Transverse colon (tissue), 4 donors: ENCODE data around the gene CRTAP. TPM values are rescaled to one million over a fixed set of nuclear protein-coding genes. Genes with fewer than 3 reads are reported as not detected.

Experiments
- DNase-seq: peaks from one replicate; pipeline ENCODE4 v3.0.0-alpha.2; 2019
- H3K27ac ChIP-seq, 4 donors: fragments of 200-600 bp; sonication (generic); 2 replicates each; pipeline ENCODE4 v1.5.1; 2016 to 2018; ENCODE audit warnings: inconsistent platforms in 4 of 4
- H3K27me3 ChIP-seq: fragments of 200-600 bp; sonication (generic); 2 replicates; pipeline ENCODE4 v1.5.1; 2017; ENCODE audit warnings: inconsistent platforms
- H3K36me3 ChIP-seq, 4 donors: fragments of 200-600 bp; sonication (generic); 2 replicates each; pipeline ENCODE4 v1.5.1; 2017 to 2019; ENCODE audit warnings: inconsistent platforms in 4 of 4
- H3K4me1 ChIP-seq, 4 donors: fragments of 200-600 bp; sonication (generic); 2 replicates each; pipeline ENCODE4 v1.5.1; 2017 to 2020; ENCODE audit warnings: inconsistent platforms in 4 of 4
- H3K4me3 ChIP-seq, 4 donors: fragments of 200-600 bp; sonication (generic); 1 replicate in 1 of 4; 2 replicates in 3 of 4; pipeline versions ENCODE4 v1.5.1 to v1.6.1; 2017 to 2019; ENCODE audit warnings: inconsistent platforms in 4 of 4
- H3K9me3 ChIP-seq, 2 donors: fragments of 200-600 bp; sonication (generic); 2 replicates each; pipeline ENCODE4 v1.5.1; 2017 to 2019; ENCODE audit warnings: inconsistent platforms in 2 of 2
- EP300 ChIP-seq: sonication (generic); formaldehyde crosslinking; IDR thresholded peaks from one replicate; pipeline ENCODE4 v1.6.1; 2017; ENCODE audit warnings: antibody characterized with exemption, low read depth
- POLR2A ChIP-seq: fragments of 450-650 bp; IDR thresholded peaks from one replicate; pipeline ENCODE4 v1.6.1; 2016; ENCODE audit warnings: antibody characterized with exemption, mild to moderate bottlenecking, moderate library complexity
- POLR2AphosphoS5 ChIP-seq, 3 donors: sonication (generic); formaldehyde crosslinking; IDR thresholded peaks; one replicate each; pipeline ENCODE4 v1.6.1; 2016; ENCODE audit warnings: antibody characterized with exemption in 3 of 3
- WGBS, 2 donors: methylation state at CpG; one replicate each; pipeline ENCODE4 v1.1.5; 2018; ENCODE audit warnings: low coverage in 1 of 2; 5-methylcytosine and 5-hydroxymethylcytosine counted together
- in situ Hi-C, 4 donors: fragments of 200-750 bp; cut with MboI; loops; one replicate each; pipeline versions ENCODE4 v1.15.0 to v1.15.1; 2017; ENCODE audit warnings: low sequenced_read_pairs in 3 of 4, low pct_ligation_motif_present in 1 of 4, low pct_unique_long_range_greater_than_20kb in 1 of 4
- intact Hi-C: fragments of 100-400 bp; cut with DNase I; formaldehyde crosslinking; loops from one replicate; pipeline ENCODE4 v1.15.1; 2023; ENCODE audit warnings: low total_unique reads
- total RNA-seq, 4 donors: library from RNA; depleted of rRNA; stranded (reverse); fragments of >200 nt; gene quantifications; one replicate each; pipeline ENCODE4 v1.1.0, GENCODE V29; 2016
- TF ChIP-seq, protein P1 (sequence below), 5 experiments: fragments of 200-600 bp in 3 of 5; fragments of 450-650 bp in 2 of 5; sonication (generic) in 3 of 5; IDR thresholded peaks; 1 replicate in 2 of 5; 2 replicates in 3 of 5; pipeline ENCODE4 v1.5.1; 2016 to 2017; ENCODE audit warnings: antibody characterized with exemption in 5 of 5, inconsistent platforms in 3 of 5, mild to moderate bottlenecking in 2 of 5, moderate library complexity in 1 of 5

The CRTAP gene
- total RNA-seq, 4 donors from 2014 or later, result 71.1 to 138 (median 88.8) TPM

DNA sequence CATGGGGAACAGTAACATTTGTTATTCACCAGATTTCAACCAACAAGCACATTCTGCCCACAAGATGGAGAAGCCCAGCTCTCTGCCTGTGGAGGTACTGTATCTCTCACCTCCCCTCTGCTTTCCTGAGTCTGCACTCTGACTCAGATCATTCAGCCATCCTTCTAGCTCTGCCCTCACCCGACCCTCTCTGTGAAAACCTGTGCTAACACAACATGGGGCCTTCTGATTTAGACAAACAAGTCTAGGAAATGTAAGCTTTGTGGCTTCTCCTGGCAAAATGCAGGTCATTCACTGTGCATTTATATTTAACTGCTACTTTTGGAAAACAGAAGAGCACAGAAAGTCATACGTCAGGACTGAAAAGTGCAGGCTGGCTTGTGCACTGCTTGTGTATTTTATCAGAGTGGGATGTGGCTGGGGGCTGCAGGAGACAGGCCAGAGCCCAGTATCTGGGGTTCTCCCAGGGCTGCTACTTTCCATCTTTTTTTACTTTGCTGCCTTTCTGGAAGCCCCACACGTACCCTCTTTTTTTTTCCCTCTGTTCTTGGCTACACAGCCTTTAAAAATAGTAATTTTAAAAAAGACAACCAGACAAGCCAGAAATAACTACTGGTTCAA is 54.0 kb downstream of the CRTAP start:
- in situ Hi-C loops, result no loop called here
- no peak overlapping the region for H3K4me3 ChIP-seq
- no peak for DNase-seq
- 59 to 81% methylated on average over 3 of the region's 3 CpGs for WGBS, 2 donors
- TF ChIP-seq POLR2AphosphoS5 (IDR thresholded peaks at IDR 0.05) (no peak), EP300 (no peak), POLR2A (no peak)
- TF ChIP-seq, protein P1, sequence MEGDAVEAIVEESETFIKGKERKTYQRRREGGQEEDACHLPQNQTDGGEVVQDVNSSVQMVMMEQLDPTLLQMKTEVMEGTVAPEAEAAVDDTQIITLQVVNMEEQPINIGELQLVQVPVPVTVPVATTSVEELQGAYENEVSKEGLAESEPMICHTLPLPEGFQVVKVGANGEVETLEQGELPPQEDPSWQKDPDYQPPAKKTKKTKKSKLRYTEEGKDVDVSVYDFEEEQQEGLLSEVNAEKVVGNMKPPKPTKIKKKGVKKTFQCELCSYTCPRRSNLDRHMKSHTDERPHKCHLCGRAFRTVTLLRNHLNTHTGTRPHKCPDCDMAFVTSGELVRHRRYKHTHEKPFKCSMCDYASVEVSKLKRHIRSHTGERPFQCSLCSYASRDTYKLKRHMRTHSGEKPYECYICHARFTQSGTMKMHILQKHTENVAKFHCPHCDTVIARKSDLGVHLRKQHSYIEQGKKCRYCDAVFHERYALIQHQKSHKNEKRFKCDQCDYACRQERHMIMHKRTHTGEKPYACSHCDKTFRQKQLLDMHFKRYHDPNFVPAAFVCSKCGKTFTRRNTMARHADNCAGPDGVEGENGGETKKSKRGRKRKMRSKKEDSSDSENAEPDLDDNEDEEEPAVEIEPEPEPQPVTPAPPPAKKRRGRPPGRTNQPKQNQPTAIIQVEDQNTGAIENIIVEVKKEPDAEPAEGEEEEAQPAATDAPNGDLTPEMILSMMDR (IDR thresholded peaks at IDR 0.05), result no peak
- H3K36me3 ChIP-seq, result no peaks in the 10 kb centered on the region
- no peaks in the 10 kb centered on the region for H3K9me3 ChIP-seq
- no peak overlapping the region for H3K27ac ChIP-seq
- H3K4me1 ChIP-seq, result peaks cover 0 to 3% (median 0%) of the 10 kb centered on the region in 4 donors
- intact Hi-C loops, result no loop called here
- H3K27me3 ChIP-seq, result no peaks in the 10 kb centered on the region

DNA sequence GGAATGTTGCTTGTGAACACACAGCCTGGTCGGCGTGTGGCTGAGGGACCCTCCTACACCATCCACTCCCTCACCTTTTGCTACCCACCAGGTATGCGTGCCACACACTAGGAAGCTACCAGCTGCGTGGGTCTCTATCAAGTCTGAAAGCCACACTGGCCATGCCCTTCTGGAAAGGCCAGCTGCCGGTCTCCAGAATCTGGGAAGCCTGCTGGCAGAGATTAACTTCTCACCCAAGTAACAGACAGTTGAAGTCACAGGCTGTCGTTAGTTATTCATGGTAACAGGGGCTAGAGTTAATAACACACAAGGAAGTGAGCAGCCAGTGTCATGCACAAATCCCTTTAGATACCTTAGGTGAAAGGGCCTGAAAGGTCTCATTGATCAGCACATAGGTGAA is 56.7 kb downstream of the CRTAP start:
- intact Hi-C loops, result no loop called here

DNA sequence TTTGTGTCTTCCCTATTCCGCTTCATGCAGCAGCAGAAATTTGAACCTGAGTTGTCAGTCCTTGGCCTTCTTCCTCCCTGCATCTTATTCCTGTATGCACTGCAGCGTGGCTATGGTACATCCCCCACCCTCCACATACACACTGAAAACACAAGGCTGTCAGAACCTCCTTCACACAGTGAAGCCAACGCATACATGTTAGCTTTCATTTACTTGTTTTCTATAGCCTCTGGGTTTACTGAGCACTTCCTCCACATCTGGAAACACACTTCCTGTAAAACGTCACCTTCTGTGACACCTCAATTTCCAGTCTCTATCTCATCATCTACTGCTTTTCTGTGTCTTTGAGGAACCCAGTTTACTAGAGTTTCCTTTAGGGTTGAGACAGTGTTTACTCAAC is 57.8 kb downstream of the CRTAP start:
- Histone ChIP-seq H3K27ac (no peak overlapping the region), H3K27me3 (no peaks in the 10 kb centered on the region), H3K4me1 (no peaks in the 10 kb centered on the region), H3K36me3 (no peaks in the 10 kb centered on the region), H3K9me3 (no peaks in the 10 kb centered on the region), H3K4me3 (no peak overlapping the region)
- intact Hi-C loops, result no loop called here
- in situ Hi-C loops, result no loop called here
- TF ChIP-seq, protein P1 (IDR thresholded peaks at IDR 0.05), result no peak
- TF ChIP-seq EP300 (no peak), POLR2A (no peak), POLR2AphosphoS5 (IDR thresholded peaks at IDR 0.05) (no peak)
- no peak for DNase-seq
- WGBS, 2 donors, result 63 to 67% methylated on average over 3 to 4 of the region's 4 CpGs

More for the DNA sequence above, 56.7 kb downstream of the CRTAP start:
- Histone ChIP-seq H3K4me1 (no peaks in the 10 kb centered on the region), H3K4me3 (no peak overlapping the region), H3K27ac (no peak overlapping the region), H3K9me3 (no peaks in the 10 kb centered on the region), H3K27me3 (no peaks in the 10 kb centered on the region), H3K36me3 (no peaks in the 10 kb centered on the region)
- WGBS, 2 donors, result 92 to 100% methylated on average over 1 to 6 of the region's 6 CpGs
- DNase-seq, result no peak
- in situ Hi-C loops, result no loop called here
- TF ChIP-seq POLR2A, result no peak
- no peak for TF ChIP-seq EP300
- no peak for TF ChIP-seq POLR2AphosphoS5 (IDR thresholded peaks at IDR 0.05)
- TF ChIP-seq, protein P1 (IDR thresholded peaks at IDR 0.05), result no peak

DNA sequence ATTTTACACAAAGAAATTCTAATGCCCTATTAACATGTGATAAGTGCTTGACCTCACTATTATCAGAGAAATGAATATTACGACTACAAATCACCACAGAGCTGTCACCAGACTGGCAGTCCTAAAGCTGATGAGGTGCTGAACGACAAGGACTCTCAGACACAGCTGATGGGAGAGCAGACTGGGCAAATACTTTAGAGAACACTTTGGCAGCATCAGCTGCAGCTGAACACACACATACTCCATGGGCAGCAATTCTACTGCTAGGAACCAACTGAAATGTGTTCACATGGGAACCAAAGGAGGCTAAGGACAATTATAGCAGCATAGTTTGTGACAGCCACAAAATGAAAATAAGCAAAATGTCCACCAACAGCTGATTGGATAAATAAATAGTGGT is 59.3 kb downstream of the CRTAP start:
- Histone ChIP-seq H3K36me3 (no peaks in the 10 kb centered on the region), H3K27me3 (no peaks in the 10 kb centered on the region), H3K9me3 (no peaks in the 10 kb centered on the region), H3K4me3 (no peak overlapping the region), H3K27ac (no peak overlapping the region), H3K4me1 (no peaks in the 10 kb centered on the region)
- intact Hi-C loops (no loop called here), in situ Hi-C loops (no loop called here)
- WGBS, 2 donors, result 0 to 22% methylated on average over 1 to 2 of the region's 2 CpGs
- DNase-seq, result no peak
- TF ChIP-seq POLR2A, result no peak
- TF ChIP-seq, protein P1 (IDR thresholded peaks at IDR 0.05), result no peak
- TF ChIP-seq POLR2AphosphoS5 (IDR thresholded peaks at IDR 0.05), result no peak
- no peak for TF ChIP-seq EP300
